Choroid plexus epithelial cell (primary cell): Measurements from ENCODE around the gene SLC16A13.

Experiments
- DNase-seq: peaks from one replicate; pipeline ENCODE4 v3.0.0-alpha.2; 2010; ENCODE audit warnings: low read depth
- H3K4me3 ChIP-seq: 2 replicates; pipeline ENCODE4 v1.5.1; 2011; ENCODE audit warnings: low read depth, mild to moderate bottlenecking, control low read depth, low read length, moderate library complexity
- TF ChIP-seq, protein P1 (sequence below): conservative IDR thresholded peaks from 2 replicates; pipeline ENCODE4 v1.5.1; 2011; ENCODE audit warnings: low read depth, mild to moderate bottlenecking, control low read depth, inconsistent platforms, low read length, moderate library complexity

Gene SLC16A13

DNA sequence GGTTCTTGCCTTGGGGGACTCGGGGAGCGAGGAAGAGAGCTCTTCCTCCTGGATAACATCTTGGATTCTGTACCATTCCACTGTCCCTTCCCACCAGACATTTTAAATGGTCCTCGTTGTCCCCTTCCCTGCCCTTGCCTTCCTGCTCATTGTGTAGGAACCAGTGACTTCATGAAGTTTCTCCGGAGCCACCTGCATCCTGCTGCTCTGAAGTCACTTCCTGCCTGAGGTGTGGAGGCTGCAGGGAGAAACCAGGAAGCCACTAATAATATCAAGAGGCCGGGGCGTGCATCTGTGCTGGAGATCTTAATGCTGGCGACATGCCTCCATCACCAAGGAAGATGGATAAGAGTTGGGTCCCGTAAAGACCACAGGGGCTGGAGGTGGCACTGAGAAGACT lies 6.2 kb upstream of the SLC16A13 start:
- TF ChIP-seq, protein P1, sequence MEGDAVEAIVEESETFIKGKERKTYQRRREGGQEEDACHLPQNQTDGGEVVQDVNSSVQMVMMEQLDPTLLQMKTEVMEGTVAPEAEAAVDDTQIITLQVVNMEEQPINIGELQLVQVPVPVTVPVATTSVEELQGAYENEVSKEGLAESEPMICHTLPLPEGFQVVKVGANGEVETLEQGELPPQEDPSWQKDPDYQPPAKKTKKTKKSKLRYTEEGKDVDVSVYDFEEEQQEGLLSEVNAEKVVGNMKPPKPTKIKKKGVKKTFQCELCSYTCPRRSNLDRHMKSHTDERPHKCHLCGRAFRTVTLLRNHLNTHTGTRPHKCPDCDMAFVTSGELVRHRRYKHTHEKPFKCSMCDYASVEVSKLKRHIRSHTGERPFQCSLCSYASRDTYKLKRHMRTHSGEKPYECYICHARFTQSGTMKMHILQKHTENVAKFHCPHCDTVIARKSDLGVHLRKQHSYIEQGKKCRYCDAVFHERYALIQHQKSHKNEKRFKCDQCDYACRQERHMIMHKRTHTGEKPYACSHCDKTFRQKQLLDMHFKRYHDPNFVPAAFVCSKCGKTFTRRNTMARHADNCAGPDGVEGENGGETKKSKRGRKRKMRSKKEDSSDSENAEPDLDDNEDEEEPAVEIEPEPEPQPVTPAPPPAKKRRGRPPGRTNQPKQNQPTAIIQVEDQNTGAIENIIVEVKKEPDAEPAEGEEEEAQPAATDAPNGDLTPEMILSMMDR: no peak
- no peak overlapping the region for H3K4me3 ChIP-seq
- no peak for DNase-seq

DNA sequence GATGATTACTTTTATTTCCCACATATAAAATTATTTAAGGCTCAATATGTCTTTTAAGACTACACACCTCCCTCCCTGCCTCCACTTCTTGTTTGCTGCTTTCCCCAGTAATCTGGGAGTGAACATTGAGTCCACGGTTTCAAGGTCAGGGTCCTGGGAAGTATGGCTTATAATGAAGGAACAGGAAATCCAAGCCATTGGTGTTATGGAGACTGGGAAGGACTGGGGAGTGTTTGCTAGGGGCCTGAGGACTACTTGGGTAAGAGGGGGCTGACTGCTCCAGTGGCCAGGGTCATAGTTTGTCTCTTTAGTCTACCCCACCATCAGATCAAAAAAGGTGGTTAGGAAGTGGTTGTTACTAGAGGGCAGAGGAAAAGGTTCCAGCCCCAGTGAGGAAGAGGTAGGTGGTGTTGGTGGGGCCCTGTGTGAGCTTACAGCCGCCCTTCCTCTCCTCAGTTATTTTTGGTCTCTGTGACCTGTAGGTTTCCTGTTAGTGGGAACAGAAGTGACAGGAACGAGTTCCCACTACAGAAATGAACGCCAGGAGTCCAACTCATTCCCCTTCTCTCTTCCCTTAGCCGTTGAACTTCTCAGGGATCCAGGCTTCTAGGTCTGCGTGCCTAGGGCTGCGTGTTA lies 742 bp upstream of the SLC16A13 start:
- no peak for DNase-seq
- TF ChIP-seq, protein P1: no peak
- peak overlapping the region; percentile 78 for H3K4me3 ChIP-seq

DNA sequence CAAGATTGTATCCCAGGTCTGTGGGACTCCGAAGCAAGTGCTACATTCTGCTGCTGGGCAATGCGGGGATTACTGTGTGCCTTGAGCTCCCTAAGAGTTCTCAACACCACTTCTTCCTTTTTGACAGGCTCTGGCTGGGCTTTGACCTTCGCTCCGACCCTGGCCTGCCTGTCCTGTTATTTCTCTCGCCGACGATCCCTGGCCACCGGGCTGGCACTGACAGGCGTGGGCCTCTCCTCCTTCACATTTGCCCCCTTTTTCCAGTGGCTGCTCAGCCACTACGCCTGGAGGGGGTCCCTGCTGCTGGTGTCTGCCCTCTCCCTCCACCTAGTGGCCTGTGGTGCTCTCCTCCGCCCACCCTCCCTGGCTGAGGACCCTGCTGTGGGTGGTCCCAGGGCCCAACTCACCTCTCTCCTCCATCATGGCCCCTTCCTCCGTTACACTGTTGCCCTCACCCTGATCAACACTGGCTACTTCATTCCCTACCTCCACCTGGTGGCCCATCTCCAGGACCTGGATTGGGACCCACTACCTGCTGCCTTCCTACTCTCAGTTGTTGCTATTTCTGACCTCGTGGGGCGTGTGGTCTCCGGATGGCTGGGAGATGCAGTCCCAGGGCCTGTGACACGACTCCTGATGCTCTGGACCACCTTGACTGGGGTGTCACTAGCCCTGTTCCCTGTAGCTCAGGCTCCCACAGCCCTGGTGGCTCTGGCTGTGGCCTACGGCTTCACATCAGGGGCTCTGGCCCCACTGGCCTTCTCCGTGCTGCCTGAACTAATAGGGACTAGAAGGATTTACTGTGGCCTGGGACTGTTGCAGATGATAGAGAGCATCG lies 2.4 kb downstream of the SLC16A13 start:
- TF ChIP-seq, protein P1: no peak
- H3K4me3 ChIP-seq: no peak overlapping the region
- no peak for DNase-seq

- TF ChIP-seq, protein P1: no peak
- DNase-seq: no peak
Measured at GRCh38 chr17:7039832-7040231, 4.0 kb downstream of the SLC16A13 start.

GRCh38 chr17:7041607-7042500 lies 6.0 kb downstream of the SLC16A13 start:
- peak overlapping the region; percentile 53 for H3K4me3 ChIP-seq
- TF ChIP-seq, protein P1: no peak
- DNase-seq: no peak

More at GRCh38 chr17:7039832-7040231, 4.0 kb downstream of the SLC16A13 start:
- no peak overlapping the region for H3K4me3 ChIP-seq

- peak; percentile 40 for DNase-seq
- peak overlapping the region; percentile 53 for H3K4me3 ChIP-seq
- TF ChIP-seq, protein P1: no peak
Measured at GRCh38 chr17:7042501-7043181, 6.8 kb downstream of the SLC16A13 start.
